GM12878 (cell line): ENCODE data around the gene LRRC27. TPM values are rescaled to one million over a fixed set of nuclear protein-coding genes. Genes with fewer than 3 reads are reported as not detected.

Source experiments
- ATAC-seq: fragments of 200-7000 bp; cut with Tn5 transposase; 3 replicates; pipeline ENCODE4 v1.9.1; 2020; ENCODE audit warnings: mild to moderate bottlenecking, moderate library complexity
- BruUV-seq: library from RNA; stranded (reverse); fragments of 400-500 nt; replicated peaks from 2 replicates; lab custom pipeline; 2021; lab: Mats Ljungman, UMichigan
- CTCF ChIA-PET: fragments of 300-600 bp; sonication (Branson Sonifier 250); formaldehyde crosslinking; extraction: SDS; loops from one replicate; lab custom pipeline; 2021; ENCODE audit warnings: inconsistent platforms; lab: Yijun Ruan, JAX
- POLR2A ChIA-PET: fragments of 350-600 bp; formaldehyde crosslinking; extraction: SDS; loops from one replicate; lab custom pipeline; 2021; ENCODE audit warnings: inconsistent platforms; lab: Charles Lee
- RAD21 ChIA-PET: fragments of 300-600 bp; sonication (Branson Sonifier 250); formaldehyde crosslinking; loops from one replicate; lab custom pipeline; 2023; ENCODE audit warnings: antibody characterized with exemption; ENCODE audit not compliant: unreplicated experiment; lab: Charles Lee
- SMC1A ChIA-PET: fragments of 300-600 bp; sonication (Branson Sonifier 250); formaldehyde crosslinking; loops from one replicate; lab custom pipeline; 2023; ENCODE audit not compliant: unreplicated experiment, uncharacterized antibody; lab: Charles Lee
- DNase-seq: peaks from one replicate; pipeline ENCODE4 v3.0.0-alpha.2; 2011; ENCODE audit warnings: low read depth, low spot score
- FAIRE-seq: peaks from 3 replicates; lab custom pipeline; 2011; peaks lifted over from hg19 to GRCh38; lab: Jason Lieb, UNC
- H2AFZ ChIP-seq: 2 replicates; pipeline ENCODE4 v1.6.0; 2011; ENCODE audit warnings: low read depth, low read length, control low read depth; ENCODE audit not compliant: control insufficient read depth
- H3K27ac ChIP-seq: 2 replicates; pipeline ENCODE4 v1.5.1; 2011; ENCODE audit warnings: control low read depth; ENCODE audit not compliant: control insufficient read depth, insufficient read depth
- H3K27me3 ChIP-seq, 2 experiments: replicated peaks in 1 of 2; 2 replicates each; pipeline versions ENCODE4 v1.6.0 to v1.6.1; 2011; ENCODE audit warnings: low read length in 1 of 2; ENCODE audit not compliant: control insufficient read depth in 2 of 2, insufficient read depth in 2 of 2
- H3K36me3 ChIP-seq, 2 experiments: 2 replicates each; pipeline ENCODE4 v1.5.1; 2011; ENCODE audit warnings: low read length in 1 of 2; ENCODE audit not compliant: control insufficient read depth in 2 of 2, insufficient read depth in 2 of 2
- H3K4me1 ChIP-seq: 2 replicates; pipeline ENCODE4 v1.6.1; 2011; ENCODE audit warnings: mild to moderate bottlenecking, low read length, moderate library complexity, mixed read lengths; ENCODE audit not compliant: control insufficient read depth, insufficient read depth
- H3K4me2 ChIP-seq: 2 replicates; pipeline ENCODE4 v1.6.0; 2011; ENCODE audit warnings: control low read depth; ENCODE audit not compliant: control insufficient read depth, insufficient read depth
- H3K4me3 ChIP-seq: fragments of 200-600 bp; sonication (generic); 2 replicates; pipeline ENCODE4 v1.5.1; 2016
- H3K79me2 ChIP-seq: 2 replicates; pipeline ENCODE4 v1.6.0; 2011; ENCODE audit warnings: low read length; ENCODE audit not compliant: control insufficient read depth, insufficient read depth
- H3K9ac ChIP-seq: 2 replicates; pipeline ENCODE4 v1.8.0; 2011; ENCODE audit warnings: low read length, control low read depth, mixed read lengths; ENCODE audit not compliant: control insufficient read depth, insufficient read depth
- H3K9me3 ChIP-seq: replicated peaks from 3 replicates; pipeline ENCODE4 v1.5.1; 2011; ENCODE audit warnings: mild to moderate bottlenecking, low read length; ENCODE audit not compliant: control insufficient read depth, insufficient read depth
- H4K20me1 ChIP-seq: 2 replicates; pipeline ENCODE4 v1.6.0; 2011; ENCODE audit not compliant: control insufficient read depth, insufficient read depth
- E4F1 ChIP-seq: fragments of 450-650 bp; IDR thresholded peaks from 2 replicates; pipeline ENCODE4 v1.6.1; 2018; ENCODE audit warnings: borderline replicate concordance, mild to moderate bottlenecking; ENCODE audit not compliant: partially characterized antibody
- ETV6 ChIP-seq, 2 experiments: fragments of 450-650 bp in 1 of 2; IDR thresholded peaks in 1 of 2; conservative IDR thresholded peaks in 1 of 2; 2 replicates each; pipeline ENCODE4 v1.6.1; 2014; ENCODE audit warnings: antibody characterized with exemption in 1 of 2, borderline replicate concordance in 1 of 2, low read depth in 1 of 2, mild to moderate bottlenecking in 1 of 2, moderate library complexity in 1 of 2
- FOXK2 ChIP-seq: fragments of 450-650 bp; IDR thresholded peaks from 2 replicates; pipeline ENCODE4 v1.6.1; 2017; ENCODE audit warnings: mild to moderate bottlenecking, moderate library complexity
- HDAC6 ChIP-seq: fragments of 200-600 bp; sonication (generic); IDR thresholded peaks from one replicate; pipeline ENCODE4 v1.8.0; 2017; ENCODE audit warnings: antibody characterized with exemption; ENCODE audit not compliant: unreplicated experiment
- LARP7 ChIP-seq: fragments of 450-650 bp; IDR thresholded peaks from 2 replicates; pipeline ENCODE4 v1.6.1; 2017; ENCODE audit warnings: mild to moderate bottlenecking
- MLLT1 ChIP-seq: fragments of 450-650 bp; IDR thresholded peaks from 2 replicates; pipeline ENCODE4 v1.6.1; 2016; ENCODE audit warnings: mild to moderate bottlenecking
- NFXL1 ChIP-seq: fragments of 450-650 bp; IDR thresholded peaks from 2 replicates; pipeline ENCODE4 v1.6.1; 2017; ENCODE audit warnings: antibody characterized with exemption, mild to moderate bottlenecking, borderline replicate concordance
- RB1 ChIP-seq: fragments of 450-650 bp; formaldehyde crosslinking; IDR thresholded peaks from 2 replicates; pipeline ENCODE4 v1.6.1; 2017; ENCODE audit warnings: mild to moderate bottlenecking, borderline replicate concordance
- REST ChIP-seq: IDR thresholded peaks from 2 replicates; pipeline ENCODE4 v1.6.1; 2012; ENCODE audit warnings: mild to moderate bottlenecking, low read depth, low read length
- SMC3 ChIP-seq: IDR thresholded peaks from 2 replicates; pipeline ENCODE4 v1.6.1; 2011; ENCODE audit warnings: low read length, improper control_type of control experiment, borderline replicate concordance
- ZNF622 ChIP-seq: fragments of 450-650 bp; IDR thresholded peaks from 2 replicates; pipeline ENCODE4 v1.6.1; 2017; ENCODE audit warnings: mild to moderate bottlenecking, inconsistent platforms
- WGBS: methylation state at CpG from one replicate; pipeline ENCODE4 v1.1.6; 2016; ENCODE audit warnings: low lambda C conversion rate; ENCODE audit not compliant: insufficient replicate concordance, insufficient coverage; ENCODE audit errors: missing lambda C conversion rate; 5-methylcytosine and 5-hydroxymethylcytosine counted together
- in situ Hi-C: fragments of 300-500 bp; cut with MboI; formaldehyde crosslinking; loops from 9 replicates; pipeline ENCODE4 v1.14.3; 2018; ENCODE audit warnings: mixed read lengths
- intact Hi-C: fragments of 100-400 bp; cut with micrococcal nuclease; formaldehyde crosslinking; loops from one replicate; pipeline ENCODE4 v1.14.2; 2022; ENCODE audit not compliant: unreplicated experiment
- polyA plus RNA-seq, 11 experiments: library from polyadenylated mRNA; depleted of rRNA in 4 of 11; unstranded in 6 of 11; stranded (reverse) in 5 of 11; fragments of >200 nt; fragmentation: Nextera tagmentation in 4 of 11; fragmentation: Illumina TruSeq in 1 of 11; extraction: Ambion mirVana in 4 of 11; extraction: Trizol in 1 of 11; gene quantifications; 1 replicate in 1 of 11; 2 replicates in 10 of 11; pipeline versions ENCODE4 v1.2.1 to v1.2.3, GENCODE V29; 2011 to 2016; ENCODE audit warnings: inconsistent platforms in 2 of 11, missing spikeins in 2 of 11, low read depth in 1 of 11
- total RNA-seq, 4 experiments: library from RNA; depleted of rRNA in 3 of 4; stranded (reverse); fragments of >200 nt in 3 of 4; fragmentation: Illumina TruSeq in 1 of 4; extraction: Trizol in 1 of 4; gene quantifications; 2 replicates each; pipeline versions ENCODE4 v1.2.1 to v1.2.3, GENCODE V29; 2013 to 2021

Gene LRRC27
- total and polyA plus RNA-seq, 10 of the 15 experiments (the other 5 are each of a cell fraction or from before 2014, with no cell fraction given), result 0.48 to 6.9 (median 4.7) TPM

GRCh38 chr10:132402781-132403241 lies 70.8 kb downstream of the LRRC27 start:
- no peak overlapping the region for H3K4me2 ChIP-seq
- no peak overlapping the region for H2AFZ ChIP-seq
- SMC1A ChIA-PET, result no interaction called here
- CTCF ChIA-PET, result no interaction called here
- H3K4me3 ChIP-seq, result no peak overlapping the region
- POLR2A ChIA-PET, result no interaction called here
- H3K27ac ChIP-seq, result no peak overlapping the region
- no peak overlapping the region for H3K9ac ChIP-seq
- peaks cover 4% of the 10 kb centered on the region; the same call in 1 of the 2 replicates for H3K4me1 ChIP-seq
- H3K9me3 ChIP-seq, result no peaks in the 10 kb centered on the region
- intact Hi-C loops (no loop called here), in situ Hi-C loops (no loop called here)
- H3K27me3 ChIP-seq, result no peaks in the 10 kb centered on the region
- 54% methylated on average over 21 of the region's 24 CpGs for WGBS
- ATAC-seq (no peak), FAIRE-seq (no peak), DNase-seq (no peak)
- RAD21 ChIA-PET, result no interaction called here
- no TSS peak for BruUV-seq
- TF ChIP-seq MLLT1 (no peak), REST (no peak), FOXK2 (no peak), E4F1 (no peak), NFXL1 (no peak), SMC3 (no peak), ZNF622 (no peak), HDAC6 (no peak), LARP7 (no peak), RB1 (no peak), ETV6 (conservative IDR thresholded peaks at IDR 0.05 in 1 of 2, IDR thresholded peaks at IDR 0.05 in 1 of 2; ENCODE audit: borderline replicate concordance in 1 of 2, low read depth in 1 of 2) (no peak)
- H4K20me1 ChIP-seq, result no peaks in the 10 kb centered on the region
- no peaks in the 10 kb centered on the region for H3K79me2 ChIP-seq
- no peaks in the 10 kb centered on the region for H3K36me3 ChIP-seq
